DMS79 treated with DMSO at 0.1 percent for 48 hours (cell line): Measurements from ENCODE around the gene CDK11B.
"Not testable (repeated sequence)": the region's sequence is repeated elsewhere in the genome, so short reads cannot be mapped to it uniquely, and the experiment has no call there.

Experiments used
- DNase-seq: peaks from one replicate; lab custom pipeline; 2025; lab: John Stamatoyannopoulos, UW

The CDK11B gene

DNA sequence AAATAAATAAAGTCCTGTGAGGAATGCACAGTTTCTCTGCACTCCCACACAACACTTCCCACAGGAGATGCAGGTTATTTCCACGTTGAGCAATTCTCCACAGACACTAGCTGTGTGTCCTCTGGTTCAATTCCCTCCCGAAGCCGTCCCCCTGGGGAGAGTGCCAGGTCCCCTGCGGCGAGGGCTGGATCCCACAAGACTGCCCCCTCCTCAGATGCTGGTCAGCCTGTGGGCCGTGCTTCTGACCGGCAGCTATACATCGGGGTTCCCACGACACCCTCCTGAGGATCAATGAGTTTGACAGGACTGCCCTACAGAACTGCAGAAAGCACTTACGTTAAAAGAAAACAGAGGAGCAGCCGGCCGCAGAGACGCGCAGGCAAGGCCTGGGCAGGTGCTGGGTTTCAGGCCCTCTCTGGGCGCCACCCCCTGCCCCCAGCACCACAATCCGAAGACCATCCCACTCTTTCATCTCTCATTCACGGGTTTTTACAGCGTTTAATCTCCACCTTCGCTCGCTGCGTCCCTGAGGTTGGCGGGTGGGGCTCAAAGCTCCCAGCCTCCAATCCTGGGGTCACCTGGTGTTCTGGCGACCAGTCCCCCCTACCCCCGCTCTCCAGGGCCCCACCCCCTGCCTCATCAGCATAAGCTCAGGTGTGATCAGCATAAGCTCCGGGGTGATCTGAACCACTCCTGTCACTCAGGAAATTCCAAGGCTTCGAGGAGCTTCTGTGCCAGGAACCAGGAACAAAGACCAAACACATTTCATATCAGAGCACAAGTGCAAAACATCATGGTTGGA lies 24.5 kb upstream of the CDK11B start:
- no peak for DNase-seq

DNA sequence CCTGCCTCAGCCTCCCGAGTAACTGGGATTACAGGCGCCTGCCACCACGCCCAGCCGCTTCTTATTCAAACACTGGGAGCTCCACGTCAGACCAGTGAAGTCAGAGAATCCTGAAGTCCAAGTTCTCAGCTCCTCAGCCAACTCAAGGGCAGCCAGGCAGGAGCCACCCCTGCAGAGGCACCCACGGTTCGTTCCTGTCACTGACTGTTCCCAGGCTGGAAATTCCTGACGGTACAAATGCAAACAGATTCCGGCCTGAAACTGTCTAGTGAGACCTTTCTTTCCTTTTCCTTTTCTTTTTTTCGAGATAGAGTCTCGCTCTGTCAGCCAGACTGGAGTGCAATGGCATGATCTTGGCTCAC lies 22.1 kb upstream of the CDK11B start:
- DNase-seq, result no peak

DNA sequence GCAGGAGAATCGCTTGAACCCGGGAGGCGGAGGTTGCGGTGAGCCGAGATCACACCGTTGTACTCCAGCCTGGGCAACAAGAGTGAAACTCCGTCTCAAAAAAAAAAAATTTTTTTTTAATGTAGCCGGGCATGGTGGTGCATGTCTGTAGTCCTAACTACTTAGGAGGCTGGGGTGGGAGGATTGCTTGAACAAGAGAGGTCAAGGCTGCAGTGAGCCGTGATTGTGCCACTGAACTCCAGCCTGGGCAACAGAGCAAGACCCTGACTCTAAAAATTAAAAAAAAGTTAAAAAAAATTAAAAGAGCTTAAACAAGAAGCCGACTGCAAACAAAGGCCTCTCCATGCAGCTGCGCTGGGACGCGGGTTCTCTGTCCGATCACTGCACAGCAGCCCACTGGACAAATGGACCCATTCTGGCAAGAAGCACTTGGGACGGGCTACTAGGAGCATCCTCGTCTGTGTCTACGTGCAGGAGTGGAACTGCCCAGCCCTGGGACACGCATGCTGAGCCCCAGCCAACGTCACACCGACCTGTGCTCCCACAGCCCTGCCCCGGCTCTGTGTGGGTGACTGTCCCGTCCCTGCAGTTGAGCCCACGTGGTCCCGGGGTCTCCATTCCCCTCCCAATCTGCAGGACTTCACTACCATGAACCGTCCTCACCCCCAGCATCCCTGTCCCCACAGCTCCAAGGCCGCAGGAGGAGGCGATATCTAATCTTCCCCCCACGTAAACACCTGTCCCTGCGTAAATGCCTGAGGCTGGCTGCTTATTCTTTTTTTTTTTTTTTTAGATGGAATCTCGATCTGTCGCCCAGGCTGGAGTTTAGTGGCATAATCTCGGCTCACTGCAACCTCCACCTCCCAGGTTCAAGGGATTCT lies 21.5 kb upstream of the CDK11B start:
- DNase-seq, result no peak

DNA sequence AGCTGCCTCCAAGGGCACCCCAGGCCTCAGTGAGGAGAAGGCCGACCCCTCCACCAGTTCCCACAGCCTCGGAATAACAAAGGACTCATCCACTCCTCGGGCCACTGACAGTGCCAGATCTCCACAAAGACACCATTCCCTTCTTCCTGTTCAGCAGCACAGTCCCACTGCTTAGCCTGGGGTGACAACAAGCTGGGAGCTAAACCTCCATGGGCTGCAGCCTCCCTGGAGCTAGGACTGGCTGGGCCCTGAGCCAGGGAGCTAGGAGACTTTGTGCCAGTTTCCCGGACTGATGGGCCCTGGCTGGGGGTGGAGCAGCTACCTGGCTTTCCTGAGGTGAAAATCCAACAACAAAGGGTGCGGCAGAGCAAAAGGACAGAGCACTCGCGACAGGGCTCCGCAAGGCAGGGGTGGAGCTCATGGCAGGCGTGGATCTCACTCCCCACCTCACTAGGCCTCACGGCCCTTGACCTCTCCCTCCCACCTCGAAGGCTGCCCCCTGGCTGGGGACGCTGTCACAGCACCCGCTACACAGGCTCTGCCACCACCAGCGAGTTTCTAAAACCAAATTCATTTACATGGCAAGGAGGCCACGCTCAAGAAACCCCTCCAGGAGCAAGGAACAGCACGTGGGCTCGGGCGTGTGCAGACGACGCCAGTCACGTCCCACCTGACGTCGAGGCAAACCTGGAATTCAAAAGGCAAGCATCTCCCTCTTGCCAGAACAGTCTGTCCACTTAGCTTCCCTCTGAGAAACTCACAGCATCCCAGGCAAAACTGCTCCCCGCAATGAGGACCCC lies 20.0 kb upstream of the CDK11B start:
- no peak for DNase-seq

DNA sequence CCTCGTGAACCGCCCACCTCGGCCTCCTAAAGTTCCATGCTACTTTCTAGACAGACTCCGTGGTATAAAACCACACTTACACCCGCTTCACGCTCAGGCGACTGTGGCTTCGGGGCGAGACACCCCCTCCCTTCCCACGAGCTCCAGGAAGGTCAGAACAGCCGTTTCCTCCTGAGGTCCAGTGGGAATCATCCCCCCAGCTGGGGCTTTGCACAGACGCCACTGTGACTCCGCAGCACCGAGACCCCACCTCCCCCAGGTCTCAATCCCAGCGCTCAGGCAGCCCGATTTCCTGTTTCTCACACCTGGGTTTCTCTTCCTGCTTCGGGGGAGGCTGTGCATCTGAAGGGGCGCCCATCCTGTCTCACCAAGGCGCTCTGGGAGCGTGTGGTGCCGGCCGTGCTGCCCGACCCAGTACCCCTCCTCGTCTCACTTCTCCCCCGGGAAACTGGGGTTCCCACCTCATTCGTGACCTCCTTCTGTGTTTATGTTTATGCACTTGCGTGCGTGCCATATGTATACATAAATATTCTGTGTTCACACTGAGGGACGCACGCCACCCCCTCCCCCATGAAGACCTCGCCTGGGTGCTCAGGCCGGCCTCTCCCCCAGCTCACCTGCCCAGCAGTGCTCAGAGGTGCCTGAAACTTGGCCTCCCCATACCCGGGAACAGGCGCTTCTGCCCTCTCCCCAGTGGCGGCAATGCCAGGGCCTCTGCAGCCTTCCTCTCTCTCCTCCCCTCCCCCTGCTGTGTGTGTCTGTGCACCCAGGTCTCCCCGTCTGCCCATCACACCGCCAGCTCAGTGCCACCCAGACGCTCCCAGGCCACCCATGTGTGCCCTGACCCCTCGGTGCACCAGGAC lies 19.1 kb upstream of the CDK11B start:
- no peak for DNase-seq

DNA sequence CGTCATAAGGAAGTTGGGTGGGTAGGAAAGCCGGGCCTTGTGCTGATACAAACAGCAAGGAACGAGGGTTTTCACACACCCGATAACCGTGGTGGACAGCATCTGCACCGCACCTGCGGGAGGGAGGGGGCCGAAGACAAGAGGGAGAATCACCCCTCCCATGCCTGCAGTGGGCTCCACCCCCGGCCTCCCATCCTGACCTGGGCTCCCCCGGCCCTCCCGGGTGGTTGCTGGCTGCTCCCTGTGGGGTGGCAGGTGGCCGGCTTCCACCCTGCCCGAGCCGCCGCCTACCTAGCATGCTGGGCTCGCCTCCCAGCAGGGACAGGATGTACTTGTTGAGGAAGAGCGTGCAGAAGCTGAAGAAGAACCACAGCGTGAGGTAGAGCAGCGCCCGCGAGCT lies 17.3 kb upstream of the CDK11B start:
- not testable (repeated sequence) for DNase-seq

DNA sequence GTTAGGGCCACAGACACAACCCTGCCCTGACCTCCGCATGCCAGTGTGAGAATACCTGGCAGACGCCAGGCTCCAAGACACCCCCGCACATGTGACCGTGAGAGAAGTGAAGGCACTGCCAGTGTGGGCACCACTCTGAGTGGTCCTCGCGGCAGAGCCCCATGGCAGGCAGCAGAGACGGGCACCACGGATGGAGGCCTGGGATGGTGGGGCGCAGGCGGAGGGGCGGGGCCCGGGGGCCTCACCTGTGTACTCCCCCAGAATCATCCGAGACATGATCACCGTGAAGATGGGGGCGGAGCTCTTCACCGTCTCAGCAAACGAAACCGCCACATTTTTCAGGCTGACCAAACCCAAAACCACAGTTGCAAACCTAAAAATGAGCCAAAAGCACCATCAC lies 16.4 kb upstream of the CDK11B start:
- DNase-seq, result not testable (repeated sequence)

DNA sequence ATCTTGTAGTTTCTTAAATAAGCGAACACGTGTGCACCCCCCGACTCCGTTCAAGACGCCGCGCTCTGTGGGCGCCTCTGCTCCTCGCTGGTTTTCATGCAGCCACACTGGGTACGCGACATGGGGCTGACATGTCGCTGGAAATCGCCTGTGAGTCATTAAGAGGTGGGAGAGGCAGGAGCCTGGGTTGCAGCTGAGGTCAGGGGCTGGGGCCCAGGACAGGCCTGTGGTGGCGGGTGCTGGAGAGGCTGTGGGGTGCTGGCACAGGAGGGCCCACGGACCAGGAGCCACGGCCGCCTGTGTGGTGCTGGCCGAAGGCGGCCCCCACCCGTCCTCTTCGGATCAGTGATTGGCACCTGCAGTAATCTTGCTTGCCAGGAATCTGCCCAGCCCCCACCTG lies 16.0 kb upstream of the CDK11B start:
- not testable (repeated sequence) for DNase-seq

DNA sequence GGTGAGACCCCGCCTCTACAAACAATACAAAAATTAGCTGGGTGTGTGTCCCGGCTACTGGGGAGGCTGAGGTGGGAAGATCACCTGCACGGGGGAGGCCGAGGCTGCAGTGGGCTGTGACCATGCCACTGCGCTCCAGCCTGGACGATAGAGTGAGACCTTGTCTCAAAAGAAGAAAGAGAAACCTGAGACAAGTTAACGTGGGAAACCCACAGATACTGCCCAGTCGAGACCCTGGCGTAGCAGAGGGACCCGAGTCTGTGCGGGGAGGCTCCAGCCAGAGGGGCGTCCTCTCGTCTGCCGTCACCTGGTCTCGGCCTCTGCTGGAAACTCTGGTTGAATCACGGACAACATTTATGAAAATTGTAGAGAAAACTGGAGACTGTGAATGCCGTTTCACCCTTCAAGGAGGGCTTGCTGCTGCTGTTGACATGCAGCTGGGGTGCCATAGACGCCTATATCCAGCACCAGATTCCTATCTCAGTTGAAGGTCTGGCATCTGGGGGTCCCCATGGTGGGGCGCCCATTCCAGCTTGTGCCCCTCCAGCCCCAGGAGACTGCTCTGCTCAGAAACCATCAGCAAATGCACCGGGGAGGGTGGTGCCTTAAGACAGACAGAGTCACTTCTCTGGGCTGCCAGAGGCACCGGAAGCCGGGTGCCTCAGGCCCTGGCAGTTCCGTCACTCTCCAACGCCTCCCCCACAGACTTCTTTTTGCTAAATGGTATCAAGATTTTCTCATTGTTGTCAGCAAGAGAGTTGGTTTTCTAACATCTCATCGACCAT lies 13.6 kb upstream of the CDK11B start:
- DNase-seq, result no peak

DNA sequence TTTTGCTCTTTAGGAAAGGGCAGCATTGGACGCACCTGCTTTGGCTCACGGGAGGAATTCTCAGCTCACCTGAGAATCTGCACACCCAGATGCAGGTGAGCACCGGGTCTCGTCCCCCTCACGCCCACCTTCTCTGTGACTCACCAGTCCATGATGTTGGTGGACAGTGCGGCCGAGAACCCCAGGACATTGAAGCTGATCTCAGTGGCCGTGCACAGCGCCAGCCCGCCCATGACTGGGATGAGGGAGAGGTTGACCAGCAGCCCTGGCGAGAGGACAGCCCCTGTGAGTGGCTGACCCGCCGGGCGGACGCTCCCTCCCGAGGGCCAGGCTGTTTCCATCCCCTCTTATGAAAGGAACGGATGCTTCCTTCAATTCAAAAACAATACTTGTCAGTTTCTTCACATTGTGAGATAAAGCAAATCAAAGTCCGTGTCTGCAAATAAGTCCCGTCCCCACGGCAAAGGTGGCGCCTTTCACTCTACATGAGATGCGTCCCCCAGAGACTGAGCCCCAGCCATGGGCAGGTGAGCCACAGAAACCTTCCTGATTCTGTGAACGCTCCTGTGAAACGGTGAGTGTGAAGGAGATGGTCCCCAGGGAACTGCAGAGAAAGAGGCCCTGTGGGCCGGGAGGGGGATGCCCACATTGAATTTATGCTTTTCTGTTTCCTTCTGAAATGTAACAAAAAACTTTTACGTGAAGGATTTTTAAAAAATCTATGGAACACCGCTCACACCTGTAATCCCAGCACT lies 12.7 kb upstream of the CDK11B start:
- DNase-seq, result no peak

DNA sequence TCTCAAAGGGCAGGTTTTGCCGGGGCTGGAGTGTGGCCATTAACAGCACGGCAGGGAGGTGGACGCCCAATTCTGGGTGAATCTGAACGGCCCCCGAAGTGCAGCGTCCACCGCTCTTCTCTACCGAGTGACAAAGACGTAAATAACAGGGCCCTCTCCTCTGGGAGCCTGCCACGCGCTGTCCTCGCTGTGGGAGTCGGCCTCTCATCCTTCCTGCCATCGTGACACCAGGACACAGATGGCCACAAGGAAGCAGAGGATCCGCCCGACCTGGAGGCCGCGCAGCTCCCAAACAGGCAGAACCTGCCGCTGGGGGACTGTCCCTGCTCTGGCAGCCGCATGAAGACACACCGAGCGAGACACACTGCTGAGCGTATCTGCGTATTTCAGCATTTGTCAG lies 12.1 kb upstream of the CDK11B start:
- no peak for DNase-seq

DNA sequence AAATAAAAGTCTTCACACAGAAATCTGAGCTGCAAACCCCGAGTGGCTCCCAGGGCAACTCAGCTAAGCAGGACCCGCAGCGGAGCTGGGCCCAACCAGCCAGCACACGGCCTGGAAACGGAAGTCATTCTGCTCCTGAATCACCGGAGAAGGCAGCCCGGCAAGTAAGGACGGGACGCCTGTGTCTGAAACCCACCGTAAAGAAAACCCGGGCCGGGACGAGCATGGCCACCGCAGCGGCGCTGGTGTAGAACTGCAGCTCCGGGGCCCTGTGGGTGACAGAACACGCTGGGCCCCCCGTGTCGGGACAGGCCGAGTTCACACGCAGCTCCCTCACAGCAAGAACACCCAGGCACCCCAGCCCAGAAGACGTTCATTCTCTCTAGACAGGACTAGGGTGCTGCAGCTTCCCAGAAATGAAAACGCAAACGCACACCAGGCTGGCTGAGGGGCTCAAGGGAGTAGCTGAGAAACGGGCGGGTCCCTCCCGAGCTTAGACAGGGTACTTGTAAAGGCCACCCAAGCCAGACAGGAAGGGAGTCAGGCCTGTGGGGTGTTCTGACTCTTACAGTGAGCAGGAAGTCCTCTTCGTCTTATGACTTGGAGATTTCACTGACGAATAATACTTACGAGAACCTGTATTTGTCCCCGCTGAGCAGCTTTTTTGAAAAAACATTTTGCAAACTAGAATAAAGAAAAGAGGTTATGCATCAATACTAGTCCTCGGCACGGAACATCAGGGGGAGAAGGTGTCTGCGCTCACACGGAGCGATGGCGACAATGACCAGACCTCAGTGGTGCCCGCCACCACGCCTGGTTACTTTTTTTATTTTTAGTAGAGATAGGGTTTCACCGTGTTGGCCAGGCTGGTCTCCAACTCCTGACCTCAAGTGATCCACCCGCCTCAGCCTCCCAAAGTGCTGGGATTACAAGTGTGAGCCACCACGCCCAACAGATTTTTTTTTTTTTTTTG lies 10.9 kb upstream of the CDK11B start:
- DNase-seq, result no peak

DNA sequence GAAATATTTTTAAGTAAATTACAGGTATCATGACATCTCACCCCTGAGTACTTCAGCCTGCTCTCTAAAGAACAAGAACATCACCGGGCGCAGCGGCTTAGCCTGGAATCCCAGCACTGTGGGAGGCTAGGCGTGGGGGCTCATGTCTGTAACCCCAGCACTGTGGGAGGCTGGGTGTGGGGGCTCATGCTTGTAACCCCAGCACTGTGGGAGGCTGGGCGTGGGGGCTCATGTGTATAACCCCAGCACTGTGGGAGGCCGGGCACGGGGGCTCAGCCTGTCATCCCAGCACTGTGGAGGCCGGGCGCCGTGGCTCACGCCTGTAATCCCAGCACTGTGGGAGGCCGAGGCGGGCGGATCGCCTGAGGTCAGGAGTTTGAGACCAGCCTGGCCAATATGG lies 7.7 kb upstream of the CDK11B start:
- no peak for DNase-seq

DNA sequence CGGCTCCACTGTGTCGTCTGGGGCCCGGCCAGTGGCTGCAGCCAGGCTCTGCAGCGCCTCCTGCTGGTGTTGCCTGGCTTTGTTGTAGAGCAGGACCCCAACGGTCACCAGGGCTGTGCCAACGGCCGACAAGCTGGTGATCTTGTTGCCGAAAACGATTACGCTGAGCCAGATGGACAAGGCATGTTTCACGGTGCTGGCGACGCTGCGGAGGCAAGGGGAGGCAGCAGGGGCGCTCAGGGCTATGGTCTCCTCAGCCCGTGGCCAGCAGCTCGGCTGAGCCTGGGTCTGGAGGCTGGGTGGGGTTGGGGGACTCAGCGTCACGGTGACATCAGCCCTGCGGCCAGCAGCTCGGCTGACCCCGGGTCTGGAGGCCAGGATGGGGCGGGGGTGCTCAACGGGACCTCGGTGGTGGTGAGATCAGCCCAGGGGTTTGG lies 7.0 kb upstream of the CDK11B start:
- no peak for DNase-seq

DNA sequence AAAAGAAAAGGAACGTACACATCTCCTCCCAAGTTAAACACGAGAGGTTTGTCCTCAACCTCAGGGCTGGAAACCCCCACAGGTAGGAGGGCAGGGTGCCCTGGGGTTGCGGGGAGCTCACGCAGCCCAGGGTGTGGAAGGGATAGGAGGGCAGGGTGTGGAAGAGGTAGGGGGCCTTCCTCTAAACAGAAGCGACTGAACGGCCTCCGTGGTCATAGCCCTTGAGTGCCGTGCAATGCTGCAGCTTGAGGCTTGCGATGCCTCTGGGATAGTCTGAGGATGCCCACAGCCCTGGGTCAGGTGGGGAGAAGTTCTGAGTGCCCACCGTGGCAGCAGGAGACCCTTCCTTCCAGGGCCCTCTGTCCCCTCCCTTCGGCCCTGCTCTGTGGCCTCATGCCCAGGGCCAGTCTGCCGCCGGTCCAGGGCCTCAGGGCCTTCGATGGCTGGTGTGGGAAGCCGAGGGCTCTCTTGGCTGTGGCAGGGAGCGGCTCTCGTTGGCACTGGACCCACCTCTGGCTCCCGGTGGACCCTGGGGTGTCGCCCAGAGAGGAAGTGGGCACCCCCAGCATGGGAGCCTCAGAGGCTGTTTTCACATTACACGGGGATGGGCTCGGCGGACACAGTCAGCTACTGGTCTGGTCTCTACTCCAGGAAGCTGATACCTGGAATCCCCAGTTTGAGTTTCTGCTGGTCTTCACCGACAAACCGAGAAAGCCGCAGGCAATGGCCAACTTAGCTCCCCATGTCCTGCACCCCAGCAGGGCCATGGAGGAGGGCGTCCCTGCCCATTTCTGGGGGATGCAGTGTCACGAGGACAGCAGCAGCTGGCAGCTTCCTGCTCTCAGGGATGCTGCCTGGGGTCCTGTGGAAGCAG lies 6.4 kb upstream of the CDK11B start:
- DNase-seq, result no peak

DNA sequence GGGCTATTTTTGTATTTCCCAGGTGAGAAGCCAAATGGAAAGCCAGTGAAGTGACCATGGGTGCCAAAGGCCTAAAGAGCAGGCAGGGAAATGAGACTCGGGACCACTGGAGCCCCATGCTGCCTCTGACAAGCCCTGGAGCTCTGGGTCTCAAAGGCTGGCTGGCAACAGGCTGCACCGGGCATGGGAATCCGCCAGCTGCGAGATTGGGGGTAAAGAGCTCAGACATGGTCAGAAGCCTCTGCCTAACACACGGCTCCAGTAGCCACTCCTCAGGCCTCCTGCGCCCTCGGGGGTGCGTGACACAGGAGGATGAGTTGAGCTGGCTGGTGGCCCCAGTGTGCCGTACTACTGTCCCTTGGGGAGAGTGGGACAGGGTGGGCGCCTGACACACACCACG lies 5.5 kb upstream of the CDK11B start:
- not testable (repeated sequence) for DNase-seq

DNA sequence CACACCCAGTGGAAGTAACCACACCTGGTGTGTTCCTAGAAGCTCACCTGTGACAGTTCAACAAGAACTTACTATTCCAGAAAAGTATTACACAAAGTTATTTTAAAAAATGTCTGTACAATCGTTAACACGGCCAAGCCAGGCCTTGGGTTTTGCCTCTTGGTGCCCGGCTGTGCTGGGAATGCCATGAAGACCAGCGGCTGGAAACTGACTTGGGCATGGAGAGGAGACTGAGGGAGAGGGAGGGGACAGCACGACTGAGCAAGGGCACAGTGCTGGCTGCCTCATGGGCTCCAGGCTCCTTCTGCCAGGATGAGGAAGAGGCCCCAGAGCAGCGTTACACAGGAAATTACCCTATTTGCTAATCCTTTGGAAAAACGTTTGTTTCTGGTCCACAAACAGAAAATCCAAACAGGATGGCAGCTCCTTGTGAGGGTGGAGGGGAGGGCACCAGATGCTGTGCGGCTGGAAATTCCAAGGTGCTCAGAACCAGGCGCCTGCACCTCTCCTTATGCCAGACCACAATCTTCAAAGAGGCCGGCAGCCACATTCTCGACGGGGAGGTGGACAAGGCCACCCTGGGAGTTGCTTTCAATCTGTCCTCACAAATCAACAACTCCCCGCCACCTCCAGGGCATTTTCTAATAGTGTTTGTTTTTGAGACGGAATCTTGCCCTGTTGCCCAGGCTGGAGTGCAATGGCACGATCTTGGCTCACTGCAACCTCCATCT lies 4.2 kb upstream of the CDK11B start:
- not testable (repeated sequence) for DNase-seq
